Epithelial cell of prostate (primary cell): ENCODE results near the gene TSC22D4.

ENCODE experiments used
- DNase-seq: peaks from one replicate; pipeline ENCODE4 v3.0.0-alpha.2; 2011; ENCODE audit warnings: low read depth, low spot score
- H3K27ac ChIP-seq: fragments of 450-650 bp; 2 replicates; pipeline ENCODE4 v1.5.1; 2017; ENCODE audit warnings: mild to moderate bottlenecking

TSC22D4 gene

GRCh38 chr7:100493476-100494264 is 14.7 kb upstream of the TSC22D4 start:
- DNase-seq = no peak
- H3K27ac ChIP-seq = no peak overlapping the region

- no peak for DNase-seq
- H3K27ac ChIP-seq = no peak overlapping the region
These were observed 13.9 kb upstream of the TSC22D4 start for GRCh38 chr7:100492738-100493475.

GRCh38 chr7:100491192-100491578 is 12.2 kb upstream of the TSC22D4 start:
- no peak for DNase-seq

DNA sequence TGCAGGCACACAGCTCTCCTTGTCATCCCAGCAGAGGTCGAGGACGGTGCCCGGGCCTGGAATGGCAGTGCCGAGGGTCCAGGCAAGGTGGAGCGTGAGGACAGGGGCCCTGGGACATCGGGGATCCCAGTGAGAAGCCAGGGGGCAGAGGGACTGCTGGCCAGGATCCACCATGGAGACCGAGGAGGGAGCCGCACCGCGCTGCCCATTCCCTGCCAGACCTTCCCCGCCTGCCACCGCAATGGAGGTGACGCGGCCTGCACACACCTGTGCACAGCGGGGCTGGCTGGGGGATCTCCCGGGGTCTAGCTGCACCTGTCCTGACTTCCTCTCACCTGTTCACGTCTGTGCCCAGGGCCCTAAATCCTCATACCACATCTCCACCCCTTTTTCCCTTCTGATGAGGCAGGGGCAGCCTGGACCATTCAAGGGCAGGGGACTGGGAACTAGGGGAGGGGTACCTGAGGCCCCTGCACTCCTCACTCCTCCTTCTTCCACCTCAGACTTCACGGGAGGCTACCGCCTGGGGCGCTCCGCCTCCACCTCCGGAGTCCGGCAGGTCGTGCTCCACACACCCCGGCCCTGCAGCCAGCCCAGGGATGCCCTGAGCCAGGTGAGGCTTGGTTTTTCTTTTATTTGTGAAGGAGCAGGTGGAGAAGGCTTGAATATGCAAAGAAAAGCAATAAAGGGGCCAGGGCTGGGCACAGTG is 11.6 kb upstream of the TSC22D4 start:
- DNase-seq = no peak
- no peak overlapping the region for H3K27ac ChIP-seq

More at GRCh38 chr7:100491192-100491578, 12.2 kb upstream of the TSC22D4 start:
- H3K27ac ChIP-seq = no peak overlapping the region

DNA sequence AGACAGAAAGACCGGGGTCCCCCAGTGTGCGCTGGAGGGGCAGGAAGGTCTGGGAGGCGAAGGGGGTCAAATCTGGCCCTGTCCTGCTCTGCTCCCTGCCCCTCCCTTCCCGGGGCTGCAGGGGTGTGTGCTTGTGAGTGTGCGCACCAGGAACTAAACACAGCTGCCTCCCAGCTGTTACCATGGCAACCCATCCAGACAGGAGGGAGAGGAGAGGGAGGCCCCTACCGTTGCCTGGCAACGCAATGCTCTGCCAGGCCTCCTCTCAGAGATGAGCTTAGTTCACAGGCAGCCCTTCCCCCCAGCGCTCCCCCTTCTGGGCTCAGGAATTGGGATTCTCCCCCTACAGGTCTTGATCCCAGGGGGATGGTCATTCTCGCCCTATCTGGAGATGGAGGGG is 10.8 kb upstream of the TSC22D4 start:
- DNase-seq = no peak
- no peak overlapping the region for H3K27ac ChIP-seq

- no peak overlapping the region for H3K27ac ChIP-seq
- DNase-seq = no peak
These were observed 10.1 kb upstream of the TSC22D4 start for GRCh38 chr7:100489121-100489520.

GRCh38 chr7:100488333-100489095 is 9.5 kb upstream of the TSC22D4 start:
- no peak overlapping the region for H3K27ac ChIP-seq

GRCh38 chr7:100486753-100487446 is 7.9 kb upstream of the TSC22D4 start:
- DNase-seq = no peak

More at GRCh38 chr7:100488333-100489095, 9.5 kb upstream of the TSC22D4 start:
- no peak for DNase-seq

GRCh38 chr7:100486111-100486636 is 7.2 kb upstream of the TSC22D4 start:
- no peak overlapping the region for H3K27ac ChIP-seq
- DNase-seq = no peak

More at GRCh38 chr7:100486753-100487446, 7.9 kb upstream of the TSC22D4 start:
- no peak overlapping the region for H3K27ac ChIP-seq

DNA sequence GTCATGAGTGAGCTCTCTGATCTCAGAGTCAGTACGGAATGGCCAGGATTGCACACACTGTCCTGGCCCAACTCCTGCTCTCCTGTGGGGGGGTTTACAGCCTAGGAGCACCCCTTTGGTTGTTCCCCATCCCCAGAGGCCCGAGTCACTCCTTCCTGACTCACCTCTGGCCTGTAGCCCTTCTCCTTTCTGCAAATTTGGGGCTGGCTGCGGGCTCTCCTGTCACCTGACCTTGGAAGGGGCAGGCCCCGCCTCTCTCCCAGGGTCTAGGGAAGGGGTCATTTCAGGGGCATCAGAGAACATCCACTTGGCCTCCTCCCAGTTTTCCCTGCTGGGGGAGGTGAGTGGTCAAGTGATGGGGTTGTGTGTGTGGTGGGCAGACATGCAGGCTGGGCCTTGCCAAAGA is 6.5 kb upstream of the TSC22D4 start:
- no peak overlapping the region for H3K27ac ChIP-seq
- DNase-seq = no peak

DNA sequence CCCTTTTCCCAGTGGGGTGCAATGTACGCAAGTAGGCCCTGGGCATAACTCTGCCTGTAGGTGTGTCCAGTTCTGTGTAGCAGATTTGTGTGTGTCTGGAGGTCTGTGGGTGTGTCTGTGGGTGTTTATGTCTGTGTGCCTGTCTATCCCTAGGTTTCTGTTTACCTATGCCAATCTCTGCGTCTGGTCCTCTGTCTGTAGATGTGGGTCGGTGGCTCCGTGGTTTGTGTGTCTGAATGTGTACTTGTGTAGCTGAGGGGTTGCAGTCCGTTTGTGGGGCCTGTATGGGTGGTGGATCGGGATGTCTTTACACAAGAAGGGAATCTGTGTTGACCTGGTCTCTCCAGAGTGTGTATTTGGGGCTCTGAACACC is 5.6 kb upstream of the TSC22D4 start:
- DNase-seq = no peak
- no peak overlapping the region for H3K27ac ChIP-seq

DNA sequence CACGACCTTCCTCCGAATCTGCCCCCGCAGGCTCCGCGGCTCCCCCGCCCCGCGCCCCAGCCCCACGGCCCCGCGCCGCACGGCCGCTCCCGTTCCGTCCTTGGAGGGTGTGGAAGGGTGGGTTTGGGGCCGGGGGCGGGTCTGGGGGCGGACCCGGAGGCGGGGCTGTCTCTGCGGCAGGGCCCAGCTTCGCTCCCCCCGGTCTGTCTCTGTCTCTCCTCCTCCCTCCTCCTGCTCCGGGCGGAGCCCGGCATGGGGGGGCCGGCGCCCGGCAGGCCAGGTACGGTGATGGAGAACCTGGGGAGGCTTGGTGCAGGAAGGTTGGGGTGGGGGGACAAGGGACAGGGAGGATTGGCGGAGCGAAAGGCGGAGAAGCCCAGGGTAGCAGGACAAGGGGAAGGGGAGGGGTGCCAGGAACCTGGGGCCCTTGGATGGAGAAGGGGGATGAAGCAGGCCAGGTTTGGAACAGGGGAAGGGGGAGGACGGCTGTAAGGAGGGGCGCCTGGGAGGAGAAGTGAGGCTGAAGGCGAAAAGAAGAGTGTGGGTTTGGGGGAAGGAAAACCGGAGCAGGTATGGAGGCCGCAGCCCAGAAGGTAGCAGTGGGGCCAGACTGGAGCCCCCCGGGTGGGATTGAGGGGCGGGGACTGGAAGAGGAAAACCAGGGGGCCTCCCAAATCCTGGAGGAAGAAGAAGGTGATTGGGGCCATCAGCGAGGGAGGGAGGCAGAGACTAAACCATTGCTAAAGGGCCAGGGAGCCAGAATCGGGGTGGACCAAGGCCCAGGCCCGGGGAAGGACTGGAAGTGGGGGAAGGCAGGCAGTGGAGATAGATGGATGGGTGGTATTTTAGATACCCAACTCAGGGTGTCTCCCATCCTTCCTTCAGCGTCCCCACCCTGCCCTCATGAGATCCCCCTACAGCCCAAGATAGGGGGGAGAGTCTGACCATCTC is 5.0 kb upstream of the TSC22D4 start, which contains the start of gene NYAP1:
Gene NYAP1 (plus strand): TSS at position 206 of the 951 bp plus-strand sequence. CDS start 1,385 bp downstream, outside the sequence.
- no peak within 1 kb of the TSS for H3K27ac ChIP-seq
- DNase-seq = no peak

DNA sequence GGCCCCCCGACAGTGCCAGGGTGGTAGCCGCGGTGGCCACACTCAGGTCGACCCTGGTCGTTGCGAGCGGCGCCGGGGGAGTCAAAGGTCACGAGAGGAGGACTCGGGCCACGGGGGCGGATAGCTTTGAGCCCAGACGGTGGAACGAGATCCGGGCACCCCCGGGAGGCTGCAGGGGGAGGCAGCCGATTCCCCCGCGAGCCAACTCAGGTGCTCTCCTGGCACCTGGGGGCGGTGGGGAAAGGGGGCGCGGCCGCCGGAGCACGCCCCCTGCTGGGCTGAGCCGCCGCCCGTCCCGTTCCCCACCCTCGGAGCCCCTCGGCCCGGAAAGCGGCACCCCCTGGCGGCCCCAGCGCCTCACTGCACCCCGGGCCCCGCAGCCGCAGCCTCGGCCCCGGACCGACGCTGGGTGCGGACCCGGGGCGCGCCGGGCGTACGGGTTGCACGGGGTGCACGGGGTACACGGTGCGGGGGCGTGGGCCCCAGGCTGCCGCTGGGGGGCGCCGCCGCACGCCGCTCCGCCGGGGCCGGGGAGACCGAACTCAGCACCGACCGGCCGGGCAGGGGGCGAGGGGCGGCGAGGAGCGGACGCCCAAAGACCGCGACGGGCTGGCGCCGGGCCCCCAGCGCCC is 4.2 kb upstream of the TSC22D4 start:
- DNase-seq = no peak
- no peak overlapping the region for H3K27ac ChIP-seq

- no peak overlapping the region for H3K27ac ChIP-seq
- no peak for DNase-seq
These were observed 3.7 kb upstream of the TSC22D4 start for GRCh38 chr7:100482728-100483089.

DNA sequence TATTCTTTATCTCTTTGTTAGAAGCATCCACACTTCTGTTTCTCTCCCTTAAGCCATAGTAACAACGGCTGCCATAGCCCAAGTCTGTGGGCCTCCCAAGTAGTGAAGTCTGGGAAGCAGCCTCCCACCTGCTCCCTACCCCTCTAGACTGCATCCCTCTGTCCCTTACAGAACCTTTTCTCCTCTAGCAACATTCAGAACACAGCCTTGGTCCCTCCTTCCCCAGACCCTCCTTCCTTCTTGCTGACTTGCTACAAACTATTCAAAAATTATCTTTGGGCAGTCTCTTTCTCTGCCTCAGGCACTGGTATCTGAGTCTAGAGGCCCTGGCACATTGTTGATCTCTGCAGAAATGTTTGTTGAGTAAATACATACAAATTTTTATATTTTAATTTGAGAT is 2.5 kb upstream of the TSC22D4 start:
- no peak for DNase-seq
- no peak overlapping the region for H3K27ac ChIP-seq

DNA sequence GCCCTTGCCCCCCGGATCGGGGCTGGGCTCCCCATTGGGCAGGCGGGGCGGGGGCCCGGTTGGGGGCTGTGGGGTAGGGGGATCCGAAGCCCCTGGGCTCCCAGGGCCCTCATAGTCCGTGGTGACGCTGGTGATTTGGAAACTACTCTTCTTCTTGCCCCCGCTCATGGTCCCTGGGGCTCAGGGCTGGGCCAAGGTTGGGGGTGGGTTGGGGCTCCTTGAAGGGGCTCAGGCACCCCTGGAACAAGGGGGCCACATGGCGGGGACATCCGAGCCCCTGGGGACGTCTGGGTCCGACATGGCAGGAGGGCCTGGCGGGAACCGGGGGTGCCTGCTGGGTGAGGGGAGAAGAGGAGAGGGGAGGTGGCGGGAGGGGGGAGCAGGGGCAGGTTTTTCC is 1.1 kb downstream of the TSC22D4 start:
- H3K27ac ChIP-seq = no peak overlapping the region
- DNase-seq = no peak

- no peak for DNase-seq
- H3K27ac ChIP-seq = no peak overlapping the region
These were observed 1.8 kb downstream of the TSC22D4 start for GRCh38 chr7:100476903-100477870.
